H1 (cell line): ENCODE data around the gene RNF111. TPM values are rescaled to one million over a fixed set of nuclear protein-coding genes. Genes with fewer than 3 reads are reported as not detected.

ENCODE experiments used
- ASH2L ChIP-seq: fragments of 200-600, 300-600 bp; sonication (generic); IDR thresholded peaks from one replicate; pipeline ENCODE4 v1.7.1; 2017; ENCODE audit warnings: low read length
- CHD7 ChIP-seq: fragments of 300-600 bp; sonication (generic); IDR thresholded peaks from 2 replicates; pipeline ENCODE4 v1.7.1; 2012; ENCODE audit warnings: low read length, moderate library complexity, mild to moderate bottlenecking, inconsistent platforms; ENCODE audit not compliant: insufficient replicate concordance
- EP300 ChIP-seq, 2 experiments: IDR thresholded peaks; 1 replicate in 1 of 2; 2 replicates in 1 of 2; pipeline ENCODE4 v1.6.1; 2011 to 2012; ENCODE audit warnings: low read depth in 2 of 2, low read length in 2 of 2, mild to moderate bottlenecking in 2 of 2, borderline replicate concordance in 1 of 2, inconsistent platforms in 1 of 2, moderate library complexity in 1 of 2
- SUZ12 ChIP-seq: fragments of 200-600 bp; sonication (generic); IDR thresholded peaks from 2 replicates; pipeline ENCODE4 v1.6.1; 2012; ENCODE audit warnings: mild to moderate bottlenecking, inconsistent platforms, low read length, moderate library complexity, mixed read lengths
- USF2 ChIP-seq: IDR thresholded peaks from 2 replicates; pipeline ENCODE4 v1.6.1; 2011; ENCODE audit warnings: low read length, improper control_type of control experiment
- polyA plus RNA-seq, 7 experiments: library from polyadenylated mRNA; depleted of rRNA in 3 of 7; stranded (reverse) in 5 of 7; unstranded in 2 of 7; fragments of >200 nt in 5 of 7; fragments of 200-250 nt in 2 of 7; gene quantifications; 1 replicate in 5 of 7; 2 replicates in 1 of 7; 4 replicates in 1 of 7; pipeline versions ENCODE4 v1.2.1 to v1.2.3, GENCODE V29; 2011 to 2013; ENCODE audit warnings: missing spikeins in 2 of 7, mixed read lengths in 2 of 7
- total RNA-seq: library from RNA; stranded (reverse); fragmentation: NEBNext Ultra II Directional; extraction: Animal tissue kit (Norgen Biotek cat#: 25700); gene quantifications from 2 replicates; pipeline ENCODE4 v1.2.1, GENCODE V29; 2021

RNF111 gene
- total and polyA plus RNA-seq, 2 of the 8 experiments (the other 6 are each of a cell fraction or from before 2014, with no cell fraction given) = 18.5 to 26.6 TPM

- TF ChIP-seq CHD7 (no peak), ASH2L (no peak), SUZ12 (no peak), USF2 (no peak), EP300 (IDR thresholded peaks at IDR 0.05; ENCODE audit: borderline replicate concordance in 1 of 2, low read depth in 2 of 2, low read length in 2 of 2) (no peak)
Observed at GRCh38 chr15:59094077-59094476, 106.6 kb downstream of the RNF111 start (continued).
